ENCODE measurements around the gene TRPM3. TPM values are rescaled to one million over a fixed set of nuclear protein-coding genes. Genes with fewer than 3 reads are reported as not detected.

Gene TRPM3
- total RNA-seq, 1 donor from 2014 or later: 26.1 TPM

GRCh38 chr9:71106992-71107391 lies 14.4 kb downstream of the TRPM3 start:
- no peak for DNase-seq (ENCODE audit: low spot score)
- no peak for ATAC-seq

GRCh38 chr9:71105192-71105591 lies 16.2 kb downstream of the TRPM3 start:
- DNase-seq (ENCODE audit: low spot score): no peak
- intact Hi-C loops (cut with DNase I): no loop called here

More at GRCh38 chr9:71106992-71107391, 14.4 kb downstream of the TRPM3 start:
- intact Hi-C loops (cut with DNase I): no loop called here

GRCh38 chr9:71098801-71099200 lies 22.6 kb downstream of the TRPM3 start:
- ATAC-seq (no peak), DNase-seq (ENCODE audit: low spot score) (no peak)
- intact Hi-C loops (cut with DNase I): no loop called here

More at GRCh38 chr9:71105192-71105591, 16.2 kb downstream of the TRPM3 start:
- no peak for ATAC-seq

GRCh38 chr9:71097671-71098070 lies 23.8 kb downstream of the TRPM3 start:
- no peak for DNase-seq (ENCODE audit: low spot score)
- no peak for ATAC-seq
- intact Hi-C loops (cut with DNase I): no loop called here

DNA sequence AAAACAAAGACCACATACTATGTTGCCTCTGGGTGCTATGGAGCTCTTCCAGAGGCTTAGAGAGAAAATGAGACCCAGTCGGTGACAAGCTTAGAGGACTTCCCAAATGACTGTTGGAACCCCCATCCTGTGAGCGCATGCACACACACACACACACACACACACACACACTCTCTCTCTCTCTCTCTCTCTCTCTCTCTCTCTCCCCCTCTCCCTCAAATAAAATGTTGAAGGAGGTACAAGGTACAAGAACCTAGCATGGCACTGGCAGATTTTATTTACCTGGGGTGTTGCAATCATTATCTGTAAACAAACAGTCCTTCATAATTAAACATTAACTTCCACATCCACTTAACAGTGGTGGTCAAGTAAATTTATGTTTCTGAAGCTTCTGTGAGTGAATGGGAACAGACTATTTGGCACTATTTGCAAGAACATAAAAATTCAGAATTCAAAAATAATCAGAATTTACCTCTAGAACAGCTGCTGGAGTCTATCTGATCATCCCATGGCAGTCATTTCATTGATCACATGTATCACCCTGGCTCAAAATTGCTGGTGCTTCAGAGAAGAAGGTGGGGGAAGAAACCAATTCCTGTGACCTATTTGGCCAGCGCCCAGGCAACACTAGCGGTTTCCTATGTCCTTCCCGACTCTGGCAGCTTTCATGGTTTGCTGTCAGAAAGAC lies 24.9 kb downstream of the TRPM3 start:
- ATAC-seq (no peak), DNase-seq (ENCODE audit: low spot score) (no peak)
- intact Hi-C loops (cut with DNase I): no loop called here

DNA sequence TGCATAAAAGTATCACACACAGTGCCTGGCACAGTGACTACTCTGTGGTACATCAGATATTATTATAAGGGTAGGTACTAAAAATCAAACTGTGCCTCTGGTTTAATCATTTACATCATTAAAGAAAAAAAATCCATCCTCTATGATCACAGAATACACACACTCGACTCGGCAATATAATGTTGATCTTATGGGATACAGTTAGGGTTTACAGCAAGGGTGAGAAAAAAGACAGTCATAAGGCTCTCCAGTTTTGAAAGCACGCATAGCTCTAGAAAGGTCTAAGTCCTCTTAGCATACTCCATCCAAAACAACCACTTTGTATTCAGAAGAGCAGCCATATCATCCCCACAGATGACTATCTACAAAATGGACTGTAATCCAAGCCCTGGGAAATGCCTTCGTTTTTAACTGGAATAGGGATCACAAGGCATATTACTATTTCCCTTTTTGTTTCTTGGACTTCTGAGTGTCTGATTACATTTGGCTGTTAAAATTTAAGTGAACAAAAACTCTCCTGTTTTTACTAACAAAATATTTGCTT lies 26.6 kb downstream of the TRPM3 start:
- intact Hi-C loops (cut with DNase I): no loop called here
- no peak for DNase-seq (ENCODE audit: low spot score)

DNA sequence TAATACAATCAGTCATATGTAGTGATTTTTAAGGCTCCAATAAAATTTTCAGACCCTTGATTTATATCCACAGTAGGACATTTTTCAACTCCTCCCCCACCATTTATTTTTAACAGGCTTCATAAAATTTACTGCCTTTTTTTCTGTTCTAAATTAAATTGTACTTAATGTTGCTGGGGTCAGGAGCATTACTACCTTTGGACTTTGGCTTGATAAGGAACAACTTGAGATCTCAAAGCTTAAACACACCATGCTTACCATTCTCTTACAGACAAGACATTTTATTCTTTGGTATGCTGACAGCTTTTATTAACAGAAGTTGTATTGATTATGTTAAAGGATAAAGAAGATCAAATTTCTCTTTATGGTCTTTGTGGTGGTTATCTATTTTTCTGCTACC lies 30.5 kb downstream of the TRPM3 start:
- intact Hi-C loops (cut with DNase I): no loop called here
- DNase-seq (ENCODE audit: low spot score): no peak
- ATAC-seq: no peak

More for the DNA sequence above, 26.6 kb downstream of the TRPM3 start:
- no peak for ATAC-seq

- intact Hi-C loops (cut with DNase I): no loop called here
- no peak for ATAC-seq
Measured at GRCh38 chr9:71079451-71079850, 42.0 kb downstream of the TRPM3 start.

DNA sequence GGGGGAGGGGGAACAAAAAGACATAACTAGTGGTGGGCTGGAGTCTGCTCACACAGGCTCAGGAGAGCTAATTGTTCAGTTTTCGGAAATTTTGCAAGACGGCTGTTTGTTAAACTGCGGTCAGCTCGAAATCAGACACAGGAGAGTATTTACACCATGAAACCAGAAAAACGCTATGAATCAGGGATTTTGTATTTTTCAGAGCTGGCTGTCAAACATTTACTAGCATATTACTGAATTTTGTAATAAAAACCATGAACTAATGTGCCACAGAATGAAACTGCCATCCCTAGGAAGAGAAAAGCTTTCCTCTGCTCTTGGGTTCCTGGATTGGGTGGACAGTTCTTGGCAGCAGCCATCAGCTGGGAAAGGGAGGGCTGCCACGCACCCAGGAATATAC lies 45.3 kb downstream of the TRPM3 start:
- DNase-seq (ENCODE audit: low spot score) (no peak), ATAC-seq (no peak)
- intact Hi-C loops (cut with DNase I): no loop called here

More at GRCh38 chr9:71079451-71079850, 42.0 kb downstream of the TRPM3 start:
- DNase-seq (ENCODE audit: low spot score): no peak

GRCh38 chr9:71073494-71073893 lies 47.9 kb downstream of the TRPM3 start:
- DNase-seq (ENCODE audit: low spot score) (no peak), ATAC-seq (no peak)
- intact Hi-C loops (cut with DNase I): no loop called here

DNA sequence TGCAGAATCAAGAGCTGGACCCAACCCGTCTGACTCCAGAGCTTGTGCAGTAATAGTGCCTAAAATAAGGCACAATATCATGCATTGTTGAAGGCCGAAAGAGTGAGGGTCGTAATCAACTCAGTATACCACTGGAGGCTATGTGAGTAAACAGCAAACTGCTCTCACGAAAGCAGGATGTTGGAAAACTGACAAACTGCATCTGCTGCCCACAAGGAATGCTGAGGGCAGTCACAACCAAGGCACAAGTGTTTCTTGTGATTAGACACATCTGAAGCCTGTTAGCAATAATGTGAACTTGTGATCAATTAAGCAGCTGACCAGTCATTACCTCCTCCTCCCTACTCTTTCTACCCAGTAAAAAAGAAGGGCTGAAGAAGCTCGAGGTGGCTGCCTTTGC lies 48.8 kb downstream of the TRPM3 start:
- no peak for DNase-seq (ENCODE audit: low spot score)
- no peak for ATAC-seq
- intact Hi-C loops (cut with DNase I): no loop called here

- DNase-seq (ENCODE audit: low spot score) (no peak), ATAC-seq (no peak)
- intact Hi-C loops (cut with DNase I): no loop called here
Measured at GRCh38 chr9:71071633-71072032, 49.8 kb downstream of the TRPM3 start.

- intact Hi-C loops (cut with DNase I): no loop called here
- ATAC-seq (no peak), DNase-seq (ENCODE audit: low spot score) (no peak)
Measured at GRCh38 chr9:71058660-71059059, 62.8 kb downstream of the TRPM3 start.

DNA sequence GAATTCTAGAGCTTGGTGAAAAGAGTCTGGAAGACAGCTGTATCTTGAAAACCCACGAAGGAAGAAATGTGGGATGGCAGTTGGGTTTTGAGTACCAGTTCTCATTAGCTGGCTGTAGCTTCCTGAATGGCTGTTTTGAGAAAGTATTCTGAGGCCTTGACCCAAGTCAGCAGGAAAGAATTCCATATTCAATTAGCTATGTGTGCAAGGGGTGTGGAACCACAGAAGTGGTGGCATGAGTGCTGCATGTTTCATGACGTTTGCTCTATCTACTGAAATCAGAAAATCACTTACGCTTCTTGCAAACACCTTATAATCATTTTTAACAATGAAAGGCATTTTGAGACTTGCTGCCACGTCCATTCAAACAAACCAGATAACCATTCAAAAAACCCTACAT lies 69.1 kb downstream of the TRPM3 start:
- no peak for DNase-seq (ENCODE audit: low spot score)
- intact Hi-C loops (cut with DNase I): no loop called here
- no peak for ATAC-seq

- intact Hi-C loops (cut with DNase I): no loop called here
- no peak for DNase-seq (ENCODE audit: low spot score)
- ATAC-seq: no peak
Measured at GRCh38 chr9:71048280-71048679, 73.1 kb downstream of the TRPM3 start.

DNA sequence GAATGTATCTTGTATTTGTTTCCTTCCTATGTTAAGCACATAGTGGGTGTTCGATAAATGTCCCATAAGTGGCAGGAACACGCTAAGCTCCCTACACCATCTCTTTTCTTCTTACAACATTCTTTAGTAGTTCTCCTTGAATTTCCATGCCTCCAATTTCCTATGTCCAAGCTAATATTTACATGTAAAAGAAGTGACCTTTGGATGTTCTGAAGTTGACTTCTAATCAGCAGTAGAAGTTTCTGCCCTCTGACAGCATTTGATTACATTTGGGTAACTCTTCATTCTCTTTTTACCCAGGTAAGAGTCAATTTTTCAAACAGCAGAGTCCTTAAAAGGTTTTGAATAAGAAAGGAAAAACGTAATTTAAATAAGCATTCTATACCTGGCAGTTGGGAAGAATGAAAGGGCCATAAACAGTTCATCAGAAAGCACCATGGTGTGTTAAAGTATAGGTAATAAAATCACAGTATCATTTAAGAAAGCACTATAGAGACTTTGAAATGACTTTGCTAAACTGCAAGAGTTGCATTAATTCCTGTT lies 78.9 kb downstream of the TRPM3 start:
- DNase-seq (ENCODE audit: low spot score) (no peak), ATAC-seq (no peak)
- intact Hi-C loops (cut with DNase I): no loop called here

- ATAC-seq: no peak
- DNase-seq (ENCODE audit: low spot score): no peak
- intact Hi-C loops (cut with DNase I): no loop called here
Measured at GRCh38 chr9:71037521-71037920, 83.9 kb downstream of the TRPM3 start.

DNA sequence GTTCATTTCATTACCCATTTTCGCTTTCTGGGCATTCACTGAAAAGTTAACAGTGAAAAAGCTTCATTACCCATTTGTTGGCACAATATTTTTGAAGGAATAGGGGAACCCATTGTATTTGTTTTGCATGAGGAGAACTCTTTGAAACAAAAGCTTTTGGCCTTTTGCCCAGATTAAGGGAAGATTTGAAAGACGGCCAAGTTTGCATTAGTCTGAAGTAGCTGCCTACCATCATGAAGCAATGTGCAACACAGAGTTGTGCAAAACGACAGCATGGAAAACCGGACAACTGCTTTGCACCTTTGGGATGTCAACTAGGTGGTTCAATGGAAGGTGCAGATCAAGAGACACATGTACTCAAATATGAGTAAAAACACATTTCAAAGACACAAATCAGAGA lies 84.9 kb downstream of the TRPM3 start:
- ATAC-seq: no peak
- DNase-seq (ENCODE audit: low spot score): no peak
- intact Hi-C loops (cut with DNase I): no loop called here

GRCh38 chr9:71032779-71033178 lies 88.6 kb downstream of the TRPM3 start:
- intact Hi-C loops (cut with DNase I): no loop called here
- no peak for ATAC-seq

GRCh38 chr9:71025728-71026127 lies 95.7 kb downstream of the TRPM3 start:
- ATAC-seq (peak; percentile 17), DNase-seq (ENCODE audit: low spot score) (no peak)
- intact Hi-C loops (cut with DNase I): no loop called here

More at GRCh38 chr9:71032779-71033178, 88.6 kb downstream of the TRPM3 start:
- DNase-seq (ENCODE audit: low spot score): no peak

DNA sequence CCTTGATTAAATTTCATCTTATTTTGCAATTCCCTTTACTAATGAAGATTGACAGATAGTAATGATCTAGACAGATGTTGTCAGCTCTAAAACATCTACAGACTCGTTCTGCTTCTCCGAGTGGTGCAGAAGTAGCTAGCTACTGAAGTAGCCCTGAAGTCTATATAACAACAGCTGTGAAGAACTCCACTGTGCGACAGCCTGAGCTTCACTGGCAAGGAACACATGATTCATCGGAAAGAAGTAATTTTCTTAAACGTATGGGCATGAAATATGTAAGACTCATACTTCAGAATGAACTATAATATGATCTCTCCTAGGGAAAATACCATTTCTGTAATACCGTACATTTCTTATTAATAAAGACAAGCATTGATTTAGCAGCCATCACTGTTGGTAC lies 96.2 kb downstream of the TRPM3 start:
- no peak for DNase-seq (ENCODE audit: low spot score)
- ATAC-seq: no peak
- intact Hi-C loops (cut with DNase I): no loop called here

Measured in sciatic nerve (tissue), 2 donors.